GM21529 (cell line): ENCODE measurements around the gene BMP8A.
A peak's percentile ranks its signal among the peaks of the same experiment; 100 is the strongest.
"Not testable (repeated sequence)": the region's sequence is repeated elsewhere in the genome, so short reads cannot be mapped to it uniquely, and the experiment has no call there.

Experiments used
- ATAC-seq: cut with Tn5 transposase; IDR thresholded peaks from one replicate; pipeline ENCODE4 v1.9.1; 2021; ENCODE audit not compliant: unreplicated experiment

BMP8A gene

GRCh38 chr1:39525366-39526165, 34.1 kb downstream of the BMP8A start:
- peak; percentile 91 for ATAC-seq

GRCh38 chr1:39526466-39527189, 35.2 kb downstream of the BMP8A start:
- ATAC-seq: no peak

DNA sequence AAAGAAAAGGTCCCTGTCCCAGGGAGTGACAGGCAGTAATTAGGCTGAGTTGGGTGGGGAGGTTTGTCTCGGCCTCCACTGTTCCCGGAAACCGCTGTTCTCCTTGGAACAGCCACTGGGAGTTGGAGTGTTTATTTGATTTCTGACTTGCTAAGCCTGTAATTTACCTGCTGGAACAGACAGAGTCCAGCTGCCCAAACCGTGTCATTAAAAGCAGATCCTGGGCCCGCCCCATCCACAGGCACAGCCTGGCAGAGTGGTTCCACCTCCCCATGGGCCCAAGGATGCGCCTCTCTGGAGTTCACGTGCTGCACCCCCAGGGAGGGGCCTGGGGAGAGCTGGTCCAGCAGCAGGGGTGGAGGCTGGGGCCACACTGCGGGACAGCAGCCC, 35.7 kb downstream of the BMP8A start:
- not testable (repeated sequence) for ATAC-seq

- no peak for ATAC-seq
Observed at GRCh38 chr1:39528082-39528481, 36.6 kb downstream of the BMP8A start.

- ATAC-seq: no peak
Observed at GRCh38 chr1:39529901-39530535, 38.6 kb downstream of the BMP8A start.

DNA sequence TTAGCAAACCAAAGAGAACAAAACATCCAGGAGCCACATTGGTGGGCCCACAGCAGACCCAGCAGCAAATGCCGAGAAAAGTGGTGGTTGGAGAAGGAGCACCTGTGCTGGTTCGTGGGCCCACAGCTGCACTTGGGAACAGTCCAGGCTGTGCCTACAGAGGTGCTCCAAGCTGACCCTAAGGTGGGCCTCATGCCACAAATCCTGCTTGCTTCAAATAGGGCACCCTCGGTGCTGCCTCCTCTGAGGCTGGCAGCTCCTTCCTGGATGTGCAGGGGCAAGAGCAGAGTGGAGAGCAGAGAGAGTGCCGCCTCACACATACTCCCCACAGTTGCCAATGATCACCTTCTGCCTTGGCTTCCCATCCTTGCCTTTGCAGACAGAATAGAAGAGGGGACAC, 40.1 kb downstream of the BMP8A start:
- no peak for ATAC-seq

GRCh38 chr1:39533442-39533841, 42.0 kb downstream of the BMP8A start:
- no peak for ATAC-seq

DNA sequence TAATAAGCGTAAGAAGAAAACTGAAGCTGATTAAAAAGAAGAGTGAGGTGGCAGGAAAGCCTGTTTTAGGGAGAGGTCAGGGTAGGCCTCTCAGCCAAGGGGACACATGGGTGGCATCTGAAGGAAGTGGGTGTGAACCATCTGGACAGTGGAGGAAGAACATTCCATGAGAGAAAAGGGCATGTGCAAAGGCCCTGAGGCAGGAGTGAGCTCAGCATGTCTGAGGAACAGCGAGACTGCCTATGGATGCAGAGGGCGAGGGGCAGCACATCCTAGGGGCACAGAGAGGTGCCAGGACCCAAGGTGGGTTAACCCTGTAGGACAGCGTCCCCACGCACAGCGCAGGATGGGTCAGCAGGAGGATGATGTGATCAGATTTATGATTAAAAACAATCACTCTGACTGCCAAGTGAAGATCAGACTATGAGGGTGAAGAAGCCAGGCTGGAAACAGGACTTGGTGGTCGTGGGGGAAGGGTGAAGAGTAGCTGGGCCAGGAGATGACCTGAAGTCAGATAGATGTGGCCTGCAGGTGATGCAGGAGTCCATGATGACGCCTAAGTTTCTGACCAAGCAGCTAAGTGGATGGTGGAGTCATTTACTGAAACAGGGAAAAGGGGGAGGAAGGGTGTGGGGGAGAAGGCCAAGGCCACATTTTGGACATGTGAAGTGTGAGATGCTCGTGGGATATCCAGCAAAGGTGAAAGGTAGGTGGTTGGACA, 47.3 kb downstream of the BMP8A start:
- no peak for ATAC-seq

DNA sequence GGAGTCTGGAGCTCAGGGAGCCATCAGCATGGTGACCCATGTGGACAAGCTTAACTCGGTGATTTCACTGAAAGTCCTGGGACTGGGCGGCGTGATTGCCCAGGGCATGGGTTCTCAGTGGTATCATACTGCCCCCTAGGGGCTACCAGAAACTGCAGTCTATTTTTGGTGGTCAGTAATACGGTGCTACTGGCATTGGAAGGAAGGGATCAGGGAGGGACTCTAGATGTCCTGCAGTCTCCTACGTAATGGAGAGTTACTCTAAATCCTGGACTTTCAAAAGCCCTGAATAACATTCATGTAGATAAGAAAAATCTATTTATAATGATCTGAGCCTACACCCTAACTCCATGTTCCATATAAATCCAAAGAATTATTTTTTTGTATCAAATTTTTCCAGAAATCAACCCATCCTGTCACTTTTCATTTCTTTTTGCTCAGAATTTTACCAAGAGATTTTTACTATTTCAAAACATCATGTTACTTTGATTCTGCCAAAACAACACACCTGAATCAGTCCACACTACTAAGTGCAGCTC, 47.9 kb downstream of the BMP8A start:
- ATAC-seq: no peak

GRCh38 chr1:39540504-39541031, 49.1 kb downstream of the BMP8A start:
- ATAC-seq: no peak

DNA sequence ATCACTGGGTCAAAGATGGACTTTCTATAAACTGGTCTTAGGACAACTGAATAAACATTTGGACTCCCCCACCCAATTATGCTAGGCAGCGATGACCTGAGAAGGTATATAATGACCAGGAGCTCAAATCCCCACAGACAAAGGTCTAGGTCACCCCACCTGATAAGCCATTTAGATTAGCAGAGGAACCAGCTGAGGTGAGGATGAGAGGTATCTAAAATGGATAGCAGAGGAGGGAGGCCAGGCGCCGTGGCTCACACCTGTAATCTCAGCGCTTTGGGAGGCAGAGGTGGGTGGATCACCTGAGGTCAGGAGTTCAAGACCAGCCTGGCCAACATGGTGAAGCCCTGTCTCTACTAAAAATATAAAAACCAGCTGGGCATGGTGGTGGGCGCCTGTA, 51.5 kb downstream of the BMP8A start:
- no peak for ATAC-seq

- no peak for ATAC-seq
Observed at GRCh38 chr1:39544327-39544726, 52.9 kb downstream of the BMP8A start.

- ATAC-seq: no peak
Observed at GRCh38 chr1:39545531-39545930, 54.1 kb downstream of the BMP8A start.

GRCh38 chr1:39554277-39554676, 62.8 kb downstream of the BMP8A start:
- no peak for ATAC-seq

DNA sequence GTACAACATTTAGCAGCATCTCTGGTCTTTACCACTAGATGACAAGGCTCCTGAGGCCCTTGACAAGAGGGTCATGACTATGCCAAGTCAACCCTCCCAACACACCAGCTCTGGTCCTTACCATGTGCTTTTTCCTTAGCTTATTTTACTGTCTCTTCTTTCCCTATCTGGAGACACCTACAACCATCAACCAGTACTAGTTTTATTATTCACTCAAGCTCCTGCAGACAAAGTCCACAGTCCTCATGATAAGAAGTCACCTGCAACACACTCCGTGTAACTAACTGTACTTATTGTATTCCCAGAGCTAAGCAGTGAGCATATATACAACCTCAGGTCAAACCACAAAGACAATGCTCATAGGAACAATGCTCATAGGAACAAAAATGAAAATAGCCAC, 69.8 kb downstream of the BMP8A start:
- ATAC-seq: no peak

DNA sequence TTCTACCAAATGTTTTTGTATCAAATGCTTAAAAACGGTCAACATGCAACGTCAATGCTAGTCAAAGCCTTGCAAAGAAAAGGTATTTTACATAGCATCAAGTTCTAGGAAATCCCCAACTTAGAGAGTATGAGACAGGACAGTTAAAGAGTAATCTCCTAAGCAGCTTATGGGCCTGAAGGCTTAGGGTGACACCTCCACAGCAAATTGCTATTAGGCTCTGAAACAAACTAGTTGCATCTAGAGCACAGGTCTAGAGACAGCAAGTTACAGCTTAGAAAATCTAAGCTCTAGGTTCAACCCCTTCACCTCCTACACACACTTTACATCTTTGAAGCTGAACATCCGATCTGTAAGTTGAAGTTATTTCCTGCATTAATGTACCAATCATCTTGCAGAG, 71.5 kb downstream of the BMP8A start:
- no peak for ATAC-seq

DNA sequence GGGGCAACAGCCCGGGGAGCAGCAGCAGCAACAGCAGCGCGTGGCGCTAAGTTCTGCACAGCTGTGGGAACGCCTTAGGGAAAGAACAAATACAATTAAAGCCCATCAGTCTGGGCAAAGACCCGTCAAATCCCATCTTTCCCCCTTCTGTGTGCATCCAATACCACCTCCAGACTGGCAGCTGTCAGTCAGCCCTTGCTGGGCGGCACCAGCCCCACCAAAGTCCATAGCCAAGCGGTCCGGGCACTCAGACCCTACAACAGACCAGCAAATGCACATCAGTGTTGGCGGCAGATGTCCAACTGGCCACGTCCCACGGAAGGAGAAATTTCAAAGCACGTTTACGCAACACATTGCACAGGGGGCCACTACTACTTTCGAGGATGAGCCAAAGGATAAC, 72.2 kb downstream of the BMP8A start:
- ATAC-seq: no peak

GRCh38 chr1:39564340-39564739, 72.9 kb downstream of the BMP8A start:
- ATAC-seq: no peak

- no peak for ATAC-seq
Observed at GRCh38 chr1:39564941-39565340, 73.5 kb downstream of the BMP8A start.

GRCh38 chr1:39566441-39567137, 75.2 kb downstream of the BMP8A start:
- ATAC-seq: no peak
